HCT116 (cell line): ENCODE measurements around the gene MTM1. TPM values are rescaled to one million over a fixed set of nuclear protein-coding genes. Genes with fewer than 3 reads are reported as not detected.

Source experiments
- ATAC-seq: fragments of 200-7000 bp; cut with Tn5 transposase; 2 replicates; pipeline ENCODE4 v1.9.1; 2020; ENCODE audit warnings: mild to moderate bottlenecking, moderate library complexity
- BruUV-seq: library from RNA; stranded (reverse); fragments of 400-500 nt; replicated peaks from 2 replicates; lab custom pipeline; 2021; lab: Mats Ljungman, UMichigan
- CTCF ChIA-PET: fragments of 300-600 bp; sonication (Branson Sonifier 250); formaldehyde crosslinking; loops from one replicate; lab custom pipeline; 2021; ENCODE audit warnings: antibody characterized with exemption; lab: Charles Lee
- POLR2A ChIA-PET: fragments of 300-600, 350-600 bp; sonication (Branson Sonifier 250); formaldehyde crosslinking; loops from one replicate; lab custom pipeline; 2021; ENCODE audit warnings: antibody characterized with exemption; lab: Charles Lee
- RAD21 ChIA-PET, 2 experiments: fragments of 300-600 bp; sonication (Branson Sonifier 250); formaldehyde crosslinking; loops; one replicate each; lab custom pipeline; 2023; ENCODE audit warnings: low total read pairs in 2 of 2; ENCODE audit not compliant: uncharacterized antibody in 2 of 2, unreplicated experiment in 2 of 2, low non-redundant PET in 1 of 2; lab: Charles Lee
- DNase-seq: peaks from one replicate; pipeline ENCODE4 v3.0.0-alpha.2; 2010; ENCODE audit warnings: low read depth, low spot score
- H2AFZ ChIP-seq: fragments of 200-600 bp; shearing (Covaris generic), sonication (generic); 2 replicates; pipeline ENCODE4 v1.6.1; 2017; ENCODE audit warnings: low read depth, mixed run types, mixed read lengths, antibody characterized with exemption, low read length; ENCODE audit not compliant: poor library complexity, severe bottlenecking
- H3K27ac ChIP-seq: 2 replicates; pipeline ENCODE4 v1.5.1; 2012; ENCODE audit warnings: low read depth, low read length
- H3K27me3 ChIP-seq: fragments of 200-600 bp; sonication (generic); 2 replicates; pipeline ENCODE4 v1.6.1; 2016; ENCODE audit warnings: mixed run types, low read length, mixed read lengths; ENCODE audit not compliant: insufficient read depth
- H3K36me3 ChIP-seq, 2 experiments: fragments of 200-500 bp in 1 of 2; fragments of 200-600 bp in 1 of 2; sonication (Bioruptor generic) in 1 of 2; sonication (generic) in 1 of 2; 2 replicates each; pipeline versions ENCODE4 v1.5.1 to v1.6.1; 2014 to 2016; ENCODE audit warnings: low read length in 2 of 2, inconsistent platforms in 1 of 2, mixed read lengths in 1 of 2, mixed run types in 1 of 2; ENCODE audit not compliant: insufficient read depth in 2 of 2, control insufficient read depth in 1 of 2
- H3K4me1 ChIP-seq, 2 experiments: fragments of 200-600 bp in 1 of 2; sonication (generic) in 1 of 2; 2 replicates each; pipeline versions ENCODE4 v1.5.1 to v1.6.1; 2012 to 2017; ENCODE audit warnings: low read length in 2 of 2, inconsistent platforms in 1 of 2, mild to moderate bottlenecking in 1 of 2, mixed read lengths in 1 of 2, mixed run types in 1 of 2, moderate library complexity in 1 of 2; ENCODE audit not compliant: insufficient read depth in 2 of 2, control insufficient read depth in 1 of 2
- H3K4me2 ChIP-seq: fragments of 200-600 bp; sonication (generic); 2 replicates; pipeline ENCODE4 v1.6.1; 2017; ENCODE audit warnings: mixed run types, low read length, mixed read lengths
- H3K4me3 ChIP-seq, 2 experiments: fragments of 200-600 bp in 1 of 2; sonication (generic) in 1 of 2; replicated peaks in 1 of 2; 2 replicates each; pipeline ENCODE4 v1.5.1; 2011 to 2016; ENCODE audit warnings: low read length in 2 of 2, control low read depth in 1 of 2, low read depth in 1 of 2, mild to moderate bottlenecking in 1 of 2, mixed read lengths in 1 of 2, mixed run types in 1 of 2
- H3K79me2 ChIP-seq: fragments of 200-600 bp; sonication (generic); 2 replicates; pipeline ENCODE4 v1.6.1; 2017; ENCODE audit warnings: mild to moderate bottlenecking, mixed run types, low read length, moderate library complexity, mixed read lengths; ENCODE audit not compliant: insufficient read depth
- H3K9ac ChIP-seq: fragments of 200-600 bp; sonication (generic); 2 replicates; pipeline ENCODE4 v1.6.1; 2016; ENCODE audit warnings: low read length, mixed read lengths
- H3K9me2 ChIP-seq: fragments of 200-600 bp; sonication (generic), shearing (Covaris generic); 2 replicates; pipeline ENCODE4 v1.6.1; 2017; ENCODE audit warnings: mixed run types, mild to moderate bottlenecking, moderate library complexity; ENCODE audit not compliant: insufficient read depth
- H3K9me3 ChIP-seq, 2 experiments: fragments of 200-500 bp in 1 of 2; fragments of 200-600 bp in 1 of 2; sonication (Bioruptor generic) in 1 of 2; sonication (generic) in 1 of 2; 2 replicates each; pipeline ENCODE4 v1.6.1; 2014 to 2017; ENCODE audit warnings: low read length in 2 of 2, mixed read lengths in 2 of 2, inconsistent platforms in 1 of 2, low read depth in 1 of 2, mild to moderate bottlenecking in 1 of 2, mixed run types in 1 of 2, moderate library complexity in 1 of 2; ENCODE audit not compliant: control insufficient read depth in 1 of 2, insufficient read depth in 1 of 2
- H4K20me1 ChIP-seq: fragments of 200-600 bp; sonication (generic), shearing (Covaris generic); 2 replicates; pipeline ENCODE4 v1.6.1; 2017; ENCODE audit warnings: mixed run types, mild to moderate bottlenecking, moderate library complexity; ENCODE audit not compliant: insufficient read depth
- CBX3 ChIP-seq: IDR thresholded peaks from 2 replicates; pipeline ENCODE4 v1.6.1; 2012; ENCODE audit warnings: low read depth
- CEBPB ChIP-seq: IDR thresholded peaks from 2 replicates; pipeline ENCODE4 v1.6.1; 2012; ENCODE audit warnings: low read depth
- EGR1 ChIP-seq: IDR thresholded peaks from 2 replicates; pipeline ENCODE4 v1.6.1; 2012; ENCODE audit warnings: low read depth
- ELF1 ChIP-seq: IDR thresholded peaks from 2 replicates; pipeline ENCODE4 v1.6.1; 2012; ENCODE audit warnings: low read depth, borderline replicate concordance
- EZH2 ChIP-seq: fragments of 200-600 bp; sonication (generic); IDR thresholded peaks from 2 replicates; pipeline ENCODE4 v1.6.1; 2017; ENCODE audit warnings: antibody characterized with exemption, mixed run types
- EZH2phosphoT487 ChIP-seq: fragments of 200-600 bp; IDR thresholded peaks from 2 replicates; pipeline ENCODE4 v1.6.1; 2018; ENCODE audit warnings: antibody characterized with exemption, borderline replicate concordance
- FOSL1 ChIP-seq: IDR thresholded peaks from 2 replicates; pipeline ENCODE4 v1.6.1; 2012; ENCODE audit warnings: low read depth
- JUND ChIP-seq: IDR thresholded peaks from 2 replicates; pipeline ENCODE4 v1.6.1; 2012
- SIN3A ChIP-seq: IDR thresholded peaks from 2 replicates; pipeline ENCODE4 v1.6.1; 2012; ENCODE audit warnings: low read depth
- SP1 ChIP-seq: IDR thresholded peaks from 2 replicates; pipeline ENCODE4 v1.6.1; 2012; ENCODE audit warnings: low read depth
- SRF ChIP-seq: IDR thresholded peaks from 2 replicates; pipeline ENCODE4 v1.6.1; 2012; ENCODE audit warnings: low read depth
- YY1 ChIP-seq: IDR thresholded peaks from 2 replicates; pipeline ENCODE4 v1.6.1; 2011; ENCODE audit warnings: low read length, low read depth, moderate library complexity, mild to moderate bottlenecking; ENCODE audit not compliant: insufficient replicate concordance; ENCODE audit errors: extremely low read depth
- ZFX ChIP-seq: fragments of 450-650 bp; IDR thresholded peaks from 2 replicates; pipeline ENCODE4 v1.6.1; 2017
- intact Hi-C: fragments of 100-400 bp; cut with micrococcal nuclease; formaldehyde crosslinking; loops from 2 replicates; pipeline ENCODE4 v1.10.0; 2022
- total RNA-seq: library from RNA; stranded (reverse); gene quantifications from one replicate; pipeline ENCODE4 v1.2.1, GENCODE V29; 2021; ENCODE audit not compliant: unreplicated experiment
- TF ChIP-seq, protein P1 (sequence below), 3 experiments: fragments of 200-600 bp in 1 of 3; sonication (generic) in 1 of 3; IDR thresholded peaks in 2 of 3; conservative IDR thresholded peaks in 1 of 3; 2 replicates each; pipeline ENCODE4 v1.5.1; 2012 to 2017; ENCODE audit warnings: low read depth in 2 of 3, low read length in 2 of 3, antibody characterized with exemption in 1 of 3, borderline replicate concordance in 1 of 3, control low read depth in 1 of 3, mild to moderate bottlenecking in 1 of 3, mixed read lengths in 1 of 3, mixed run types in 1 of 3, moderate library complexity in 1 of 3; ENCODE audit not compliant: insufficient read depth in 1 of 3
- TF ChIP-seq, protein P2 (sequence below): IDR thresholded peaks from 2 replicates; pipeline ENCODE4 v1.6.1; 2012; ENCODE audit warnings: low read depth
- TF ChIP-seq, protein P3 (sequence below): IDR thresholded peaks from 2 replicates; pipeline ENCODE4 v1.6.1; 2012

Gene MTM1
- total RNA-seq, 1 experiment from 2014 or later: 6.5 TPM

DNA sequence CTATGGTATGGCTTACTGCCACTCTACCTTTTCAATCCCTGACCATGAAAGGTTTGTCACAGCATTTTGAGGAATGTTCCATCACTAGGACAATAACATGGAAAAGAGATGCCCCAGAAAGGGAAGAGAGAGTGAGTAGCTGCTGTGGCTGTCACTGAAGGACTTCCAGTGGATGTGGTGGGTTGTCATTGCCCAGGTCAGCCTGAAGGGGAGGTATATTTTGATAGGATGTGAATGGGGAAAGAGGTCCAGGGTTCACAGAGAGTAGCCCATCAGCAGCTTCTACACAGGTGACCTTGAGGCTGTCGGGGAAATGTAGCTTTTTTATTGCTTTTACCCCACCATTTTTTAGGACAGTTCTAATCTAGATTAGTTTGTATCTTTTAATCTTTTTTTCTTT is 30.8 kb downstream of the MTM1 start:
- Histone ChIP-seq H3K9me3 (no peaks in the 10 kb centered on the region), H3K27ac (no peak overlapping the region), H3K79me2 (no peaks in the 10 kb centered on the region), H3K4me1 (no peaks in the 10 kb centered on the region), H2AFZ (no peak overlapping the region), H3K9ac (no peak overlapping the region), H3K4me2 (no peak overlapping the region), H4K20me1 (no peaks in the 10 kb centered on the region), H3K9me2 (no peaks in the 10 kb centered on the region), H3K4me3 (no peak overlapping the region), H3K36me3 (no peaks in the 10 kb centered on the region), H3K27me3 (no peaks in the 10 kb centered on the region)
- ChIA-PET POLR2A (no interaction called here), RAD21 (no interaction called here), CTCF (interaction anchor here (0.7 kb wide), 1 partner anchor 12 kb away, joined by 3 read pairs; no protein-coding TSS in a partner anchor)
- no peak for TF ChIP-seq CBX3
- TF ChIP-seq, protein P1, sequence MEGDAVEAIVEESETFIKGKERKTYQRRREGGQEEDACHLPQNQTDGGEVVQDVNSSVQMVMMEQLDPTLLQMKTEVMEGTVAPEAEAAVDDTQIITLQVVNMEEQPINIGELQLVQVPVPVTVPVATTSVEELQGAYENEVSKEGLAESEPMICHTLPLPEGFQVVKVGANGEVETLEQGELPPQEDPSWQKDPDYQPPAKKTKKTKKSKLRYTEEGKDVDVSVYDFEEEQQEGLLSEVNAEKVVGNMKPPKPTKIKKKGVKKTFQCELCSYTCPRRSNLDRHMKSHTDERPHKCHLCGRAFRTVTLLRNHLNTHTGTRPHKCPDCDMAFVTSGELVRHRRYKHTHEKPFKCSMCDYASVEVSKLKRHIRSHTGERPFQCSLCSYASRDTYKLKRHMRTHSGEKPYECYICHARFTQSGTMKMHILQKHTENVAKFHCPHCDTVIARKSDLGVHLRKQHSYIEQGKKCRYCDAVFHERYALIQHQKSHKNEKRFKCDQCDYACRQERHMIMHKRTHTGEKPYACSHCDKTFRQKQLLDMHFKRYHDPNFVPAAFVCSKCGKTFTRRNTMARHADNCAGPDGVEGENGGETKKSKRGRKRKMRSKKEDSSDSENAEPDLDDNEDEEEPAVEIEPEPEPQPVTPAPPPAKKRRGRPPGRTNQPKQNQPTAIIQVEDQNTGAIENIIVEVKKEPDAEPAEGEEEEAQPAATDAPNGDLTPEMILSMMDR (IDR thresholded peaks at IDR 0.05 in 2 of 3, conservative IDR thresholded peaks at IDR 0.05 in 1 of 3; ENCODE audit: borderline replicate concordance in 1 of 3, insufficient read depth in 1 of 3, low read depth in 2 of 3, low read length in 2 of 3): peak in 1 of 3 experiments; percentile 18; a peak in 1 of 6 replicates
- BruUV-seq: no TSS peak
- 0 out of 2 replicates have a peak, but pooled peaks have one; percentile 46 for ATAC-seq
- intact Hi-C loops: no loop called here
- no peak for DNase-seq

DNA sequence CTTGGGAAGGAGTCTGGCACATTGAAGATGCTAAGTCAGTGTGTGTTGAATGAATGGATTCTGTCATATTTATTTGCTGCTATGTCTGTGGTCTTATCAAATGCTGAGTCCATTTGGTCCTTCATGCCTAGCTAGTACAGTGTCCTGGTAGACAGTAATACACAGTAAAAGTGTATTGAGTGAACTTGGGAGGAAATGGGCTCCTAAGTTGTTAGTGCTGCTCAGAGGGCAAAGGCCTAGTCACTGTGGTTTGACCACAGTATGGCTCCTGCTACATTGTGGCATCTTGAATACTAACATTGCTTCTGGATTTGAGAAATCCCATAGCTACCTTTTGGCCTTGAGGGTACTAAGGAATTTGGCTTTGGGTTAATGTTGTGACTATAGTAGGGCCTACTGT is 33.9 kb downstream of the MTM1 start:
- H3K9me3 ChIP-seq: no peaks in the 10 kb centered on the region
- H3K4me3 ChIP-seq: no peak overlapping the region
- no peaks in the 10 kb centered on the region for H4K20me1 ChIP-seq
- no peak for DNase-seq
- H3K79me2 ChIP-seq: no peaks in the 10 kb centered on the region
- no peak overlapping the region for H2AFZ ChIP-seq
- H3K9ac ChIP-seq: no peak overlapping the region
- H3K4me2 ChIP-seq: no peak overlapping the region
- ChIA-PET POLR2A (no interaction called here), CTCF (no interaction called here), RAD21 (no interaction called here)
- no TSS peak for BruUV-seq
- TF ChIP-seq, protein P2, sequence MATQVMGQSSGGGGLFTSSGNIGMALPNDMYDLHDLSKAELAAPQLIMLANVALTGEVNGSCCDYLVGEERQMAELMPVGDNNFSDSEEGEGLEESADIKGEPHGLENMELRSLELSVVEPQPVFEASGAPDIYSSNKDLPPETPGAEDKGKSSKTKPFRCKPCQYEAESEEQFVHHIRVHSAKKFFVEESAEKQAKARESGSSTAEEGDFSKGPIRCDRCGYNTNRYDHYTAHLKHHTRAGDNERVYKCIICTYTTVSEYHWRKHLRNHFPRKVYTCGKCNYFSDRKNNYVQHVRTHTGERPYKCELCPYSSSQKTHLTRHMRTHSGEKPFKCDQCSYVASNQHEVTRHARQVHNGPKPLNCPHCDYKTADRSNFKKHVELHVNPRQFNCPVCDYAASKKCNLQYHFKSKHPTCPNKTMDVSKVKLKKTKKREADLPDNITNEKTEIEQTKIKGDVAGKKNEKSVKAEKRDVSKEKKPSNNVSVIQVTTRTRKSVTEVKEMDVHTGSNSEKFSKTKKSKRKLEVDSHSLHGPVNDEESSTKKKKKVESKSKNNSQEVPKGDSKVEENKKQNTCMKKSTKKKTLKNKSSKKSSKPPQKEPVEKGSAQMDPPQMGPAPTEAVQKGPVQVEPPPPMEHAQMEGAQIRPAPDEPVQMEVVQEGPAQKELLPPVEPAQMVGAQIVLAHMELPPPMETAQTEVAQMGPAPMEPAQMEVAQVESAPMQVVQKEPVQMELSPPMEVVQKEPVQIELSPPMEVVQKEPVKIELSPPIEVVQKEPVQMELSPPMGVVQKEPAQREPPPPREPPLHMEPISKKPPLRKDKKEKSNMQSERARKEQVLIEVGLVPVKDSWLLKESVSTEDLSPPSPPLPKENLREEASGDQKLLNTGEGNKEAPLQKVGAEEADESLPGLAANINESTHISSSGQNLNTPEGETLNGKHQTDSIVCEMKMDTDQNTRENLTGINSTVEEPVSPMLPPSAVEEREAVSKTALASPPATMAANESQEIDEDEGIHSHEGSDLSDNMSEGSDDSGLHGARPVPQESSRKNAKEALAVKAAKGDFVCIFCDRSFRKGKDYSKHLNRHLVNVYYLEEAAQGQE: no peak
- no peak for TF ChIP-seq CEBPB
- TF ChIP-seq ELF1: no peak
- TF ChIP-seq EZH2phosphoT487: no peak
- TF ChIP-seq SP1: no peak
- no peak for TF ChIP-seq SRF
- TF ChIP-seq JUND: no peak
- TF ChIP-seq YY1: no peak
- TF ChIP-seq SIN3A: no peak
- no peak for TF ChIP-seq EZH2
- no peak for TF ChIP-seq FOSL1
- TF ChIP-seq EGR1: no peak
- no peak for TF ChIP-seq ZFX
- TF ChIP-seq, protein P3, sequence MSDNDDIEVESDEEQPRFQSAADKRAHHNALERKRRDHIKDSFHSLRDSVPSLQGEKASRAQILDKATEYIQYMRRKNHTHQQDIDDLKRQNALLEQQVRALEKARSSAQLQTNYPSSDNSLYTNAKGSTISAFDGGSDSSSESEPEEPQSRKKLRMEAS: no peak
- no peaks in the 10 kb centered on the region for H3K27me3 ChIP-seq
- no peak overlapping the region for H3K27ac ChIP-seq
- no peaks in the 10 kb centered on the region for H3K36me3 ChIP-seq
- H3K4me1 ChIP-seq: no peaks in the 10 kb centered on the region
- H3K9me2 ChIP-seq: no peaks in the 10 kb centered on the region
- intact Hi-C loops: no loop called here
- no peak for ATAC-seq
